T47D (cell line): Measurements from ENCODE around the gene LBX2.
"Not testable (repeated sequence)": the region's sequence is repeated elsewhere in the genome, so short reads cannot be mapped to it uniquely, and the experiment has no call there.

Source experiments
- DNase-seq, 2 experiments: peaks; one replicate each; pipeline versions ENCODE4 v3.0.0 to v3.0.0-alpha.2; 2011 to 2012; ENCODE audit warnings: low read depth in 1 of 2, low spot score in 1 of 2
- JUND ChIP-seq: IDR thresholded peaks from 2 replicates; pipeline ENCODE4 v1.6.1; 2012; ENCODE audit warnings: low read depth
- in situ Hi-C: cut with HindIII; loops from 2 replicates; pipeline ENCODE4 v1.10.0; 2016; ENCODE audit warnings: low sequenced_read_pairs, low pct_unique_long_range_greater_than_20kb

Gene LBX2

GRCh38 chr2:74481431-74481830 is 18.0 kb downstream of the LBX2 start:
- DNase-seq, result no peak
- no peak for TF ChIP-seq JUND
- in situ Hi-C loops, result no loop called here

GRCh38 chr2:74474899-74475298 is 24.5 kb downstream of the LBX2 start:
- in situ Hi-C loops, result no loop called here
- no peak for DNase-seq
- no peak for TF ChIP-seq JUND

GRCh38 chr2:74474481-74474880 is 24.9 kb downstream of the LBX2 start:
- in situ Hi-C loops, result no loop called here
- no peak for DNase-seq
- no peak for TF ChIP-seq JUND

- in situ Hi-C loops, result no loop called here
- no peak for DNase-seq
- no peak for TF ChIP-seq JUND
Observed at GRCh38 chr2:74472945-74473258, 26.5 kb downstream of the LBX2 start.

GRCh38 chr2:74472086-74472944 is 27.1 kb downstream of the LBX2 start, which contains the start of gene MRPL53:
MRPL53 (minus strand) TSS chr2:74472680; CDS start chr2:74472660, 20 bp downstream.
- in situ Hi-C loops, result no loop called here
- TF ChIP-seq JUND, result peak; percentile 36; the same call in 1 of the 2 replicates
- DNase-seq, result peak; percentile 21 to 96

GRCh38 chr2:74471332-74472065 is 27.9 kb downstream of the LBX2 start:
- in situ Hi-C loops, result no loop called here
- no peak for DNase-seq
- no peak for TF ChIP-seq JUND

- in situ Hi-C loops, DNase-seq: not testable (repeated sequence)
Observed at GRCh38 chr2:74470742-74471141, 28.7 kb downstream of the LBX2 start.

GRCh38 chr2:74464406-74464805 is 35.0 kb downstream of the LBX2 start:
- TF ChIP-seq JUND, result no peak
- in situ Hi-C loops, result no loop called here
- DNase-seq, result no peak

- no peak for DNase-seq
- in situ Hi-C loops, result no loop called here
- TF ChIP-seq JUND, result no peak
Observed at GRCh38 chr2:74462786-74463105, 36.7 kb downstream of the LBX2 start.

GRCh38 chr2:74462054-74462785 is 37.2 kb downstream of the LBX2 start:
- in situ Hi-C loops, result no loop called here
- DNase-seq, result no peak
- TF ChIP-seq JUND, result no peak

- TF ChIP-seq JUND, result no peak; the same call in 1 of the 2 replicates
- peak in 1 of 2 experiments; percentile 29 for DNase-seq
- in situ Hi-C loops, result no loop called here
Observed at GRCh38 chr2:74461187-74462053, 38.0 kb downstream of the LBX2 start.

GRCh38 chr2:74460187-74460586 is 39.2 kb downstream of the LBX2 start:
- DNase-seq, in situ Hi-C loops: not testable (repeated sequence)

GRCh38 chr2:74459503-74460118 is 39.8 kb downstream of the LBX2 start:
- DNase-seq, in situ Hi-C loops: not testable (repeated sequence)
